ENCODE data around the gene IGLL5. TPM values are rescaled to one million over a fixed set of nuclear protein-coding genes. Genes with fewer than 3 reads are reported as not detected.

The IGLL5 gene
- total and polyA plus RNA-seq, 2 of the 13 experiments (the other 11 are each of a cell fraction or from before 2014, with no cell fraction given), result not detected

DNA sequence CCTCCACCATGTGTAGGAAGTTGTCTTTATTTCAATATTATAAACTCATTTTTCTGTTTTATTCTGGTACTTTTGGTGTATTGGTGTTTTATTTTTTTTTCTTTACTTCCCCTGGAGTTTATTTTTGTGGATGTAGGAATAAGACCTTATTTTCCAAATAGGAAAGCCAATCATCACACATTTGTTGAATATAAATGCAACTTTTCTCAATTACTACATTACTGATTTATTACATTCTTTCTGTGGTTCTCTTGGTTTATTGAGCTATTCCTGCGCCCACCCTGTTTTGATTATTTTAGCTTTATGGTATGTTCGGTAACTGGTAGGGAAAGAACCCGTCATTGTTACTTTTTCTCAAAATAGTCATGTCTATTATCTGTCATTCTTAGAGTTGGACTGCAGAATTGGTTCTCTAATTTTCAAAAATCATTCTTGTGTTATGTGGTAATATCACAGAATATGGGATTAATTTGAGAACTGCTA lies 3.6 kb downstream of the IGLL5 start:
- DNase-seq (ENCODE audit: low spot score) (no peak), FAIRE-seq (no peak), ATAC-seq (no peak)
- WGBS (ENCODE audit: low lambda C conversion rate), result 5% methylated on average over 3 of the region's 3 CpGs
- Histone ChIP-seq H3K27ac (ENCODE audit: extremely low read length, insufficient read depth, low read length) (no peak overlapping the region), H3K4me3 (replicated peaks in 1 of 3; ENCODE audit: insufficient read depth in 1 of 3, low read depth in 2 of 3, low read length in 3 of 3) (no peak overlapping the region), H3K9ac (ENCODE audit: insufficient read depth, low read depth, low read length) (no peak overlapping the region), H4K20me1 (ENCODE audit: insufficient read depth, low read length) (no peaks in the 10 kb centered on the region), H3K36me3 (replicated peaks in 1 of 2; ENCODE audit: control insufficient read depth in 1 of 2, insufficient read depth in 2 of 2, low read length in 2 of 2) (no peaks in the 10 kb centered on the region), H3K9me3 (ENCODE audit: low read length) (no peaks in the 10 kb centered on the region), H3K4me2 (ENCODE audit: low read depth, low read length) (no peak overlapping the region), H3K27me3 (ENCODE audit: control insufficient read depth in 1 of 2, insufficient read depth in 2 of 2, low read length in 2 of 2) (peaks cover 3 to 40% of the 10 kb centered on the region in 2 experiments; a peak in 4 of 5 replicates), H3K79me2 (ENCODE audit: insufficient read depth, low read length) (no peaks in the 10 kb centered on the region), H2AFZ (ENCODE audit: low read length) (no peak overlapping the region), H3K4me1 (ENCODE audit: insufficient read depth, low read length) (no peaks in the 10 kb centered on the region)
- in situ Hi-C loops (cut with HindIII; ENCODE audit: extremely low pct_ligation_motif_present, low pct_unique_long_range_greater_than_20kb) (no loop called here), intact Hi-C loops (cut with micrococcal nuclease; ENCODE audit: unreplicated experiment) (no loop called here)
- ChIA-PET POLR2A (no interaction called here), CTCF (ENCODE audit: low intra/inter-chr PET ratio, low total read pairs) (no interaction called here)
- TF ChIP-seq ZNF564 (CRISPR knock-in tag; IDR thresholded peaks at IDR 0.05), result no peak
- TF ChIP-seq, protein P1, sequence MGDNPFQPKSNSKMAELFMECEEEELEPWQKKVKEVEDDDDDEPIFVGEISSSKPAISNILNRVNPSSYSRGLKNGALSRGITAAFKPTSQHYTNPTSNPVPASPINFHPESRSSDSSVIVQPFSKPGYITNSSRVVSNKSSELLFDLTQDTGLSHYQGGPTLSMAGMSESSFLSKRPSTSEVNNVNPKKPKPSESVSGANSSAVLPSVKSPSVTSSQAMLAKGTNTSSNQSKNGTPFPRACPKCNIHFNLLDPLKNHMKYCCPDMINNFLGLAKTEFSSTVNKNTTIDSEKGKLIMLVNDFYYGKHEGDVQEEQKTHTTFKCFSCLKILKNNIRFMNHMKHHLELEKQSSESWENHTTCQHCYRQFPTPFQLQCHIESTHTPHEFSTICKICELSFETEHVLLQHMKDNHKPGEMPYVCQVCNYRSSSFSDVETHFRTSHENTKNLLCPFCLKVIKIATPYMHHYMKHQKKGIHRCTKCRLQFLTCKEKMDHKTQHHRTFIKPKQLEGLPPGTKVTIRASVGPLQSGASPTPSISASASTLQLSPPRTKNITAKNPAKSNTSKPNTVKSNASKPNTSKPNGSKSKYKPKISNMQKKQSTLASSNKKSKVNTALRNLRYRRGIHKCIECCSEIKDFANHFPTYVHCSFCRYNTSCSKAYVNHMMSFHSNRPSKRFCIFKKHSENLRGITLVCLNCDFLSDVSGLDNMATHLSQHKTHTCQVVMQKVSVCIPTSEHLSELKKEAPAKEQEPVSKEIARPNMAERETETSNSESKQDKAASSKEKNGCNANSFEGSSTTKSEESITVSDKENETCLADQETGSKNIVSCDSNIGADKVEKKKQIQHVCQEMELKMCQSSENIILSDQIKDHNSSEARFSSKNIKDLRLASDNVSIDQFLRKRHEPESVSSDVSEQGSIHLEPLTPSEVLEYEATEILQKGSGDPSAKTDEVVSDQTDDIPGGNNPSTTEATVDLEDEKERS (CRISPR knock-in tag; IDR thresholded peaks at IDR 0.05), result no peak
- TF ChIP-seq, protein P2, sequence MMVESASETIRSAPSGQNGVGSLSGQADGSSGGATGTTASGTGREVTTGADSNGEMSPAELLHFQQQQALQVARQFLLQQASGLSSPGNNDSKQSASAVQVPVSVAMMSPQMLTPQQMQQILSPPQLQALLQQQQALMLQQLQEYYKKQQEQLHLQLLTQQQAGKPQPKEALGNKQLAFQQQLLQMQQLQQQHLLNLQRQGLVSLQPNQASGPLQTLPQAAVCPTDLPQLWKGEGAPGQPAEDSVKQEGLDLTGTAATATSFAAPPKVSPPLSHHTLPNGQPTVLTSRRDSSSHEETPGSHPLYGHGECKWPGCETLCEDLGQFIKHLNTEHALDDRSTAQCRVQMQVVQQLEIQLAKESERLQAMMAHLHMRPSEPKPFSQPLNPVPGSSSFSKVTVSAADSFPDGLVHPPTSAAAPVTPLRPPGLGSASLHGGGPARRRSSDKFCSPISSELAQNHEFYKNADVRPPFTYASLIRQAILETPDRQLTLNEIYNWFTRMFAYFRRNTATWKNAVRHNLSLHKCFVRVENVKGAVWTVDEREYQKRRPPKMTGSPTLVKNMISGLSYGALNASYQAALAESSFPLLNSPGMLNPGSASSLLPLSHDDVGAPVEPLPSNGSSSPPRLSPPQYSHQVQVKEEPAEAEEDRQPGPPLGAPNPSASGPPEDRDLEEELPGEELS (CRISPR knock-in tag; IDR thresholded peaks at IDR 0.05), result no peak
- no peak for TF ChIP-seq ZNF44 (CRISPR knock-in tag; IDR thresholded peaks at IDR 0.05)
- TF ChIP-seq BCL6 (CRISPR knock-in tag; IDR thresholded peaks at IDR 0.05), result no peak
- TF ChIP-seq, protein P3, sequence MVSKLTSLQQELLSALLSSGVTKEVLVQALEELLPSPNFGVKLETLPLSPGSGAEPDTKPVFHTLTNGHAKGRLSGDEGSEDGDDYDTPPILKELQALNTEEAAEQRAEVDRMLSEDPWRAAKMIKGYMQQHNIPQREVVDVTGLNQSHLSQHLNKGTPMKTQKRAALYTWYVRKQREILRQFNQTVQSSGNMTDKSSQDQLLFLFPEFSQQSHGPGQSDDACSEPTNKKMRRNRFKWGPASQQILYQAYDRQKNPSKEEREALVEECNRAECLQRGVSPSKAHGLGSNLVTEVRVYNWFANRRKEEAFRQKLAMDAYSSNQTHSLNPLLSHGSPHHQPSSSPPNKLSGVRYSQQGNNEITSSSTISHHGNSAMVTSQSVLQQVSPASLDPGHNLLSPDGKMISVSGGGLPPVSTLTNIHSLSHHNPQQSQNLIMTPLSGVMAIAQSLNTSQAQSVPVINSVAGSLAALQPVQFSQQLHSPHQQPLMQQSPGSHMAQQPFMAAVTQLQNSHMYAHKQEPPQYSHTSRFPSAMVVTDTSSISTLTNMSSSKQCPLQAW (CRISPR knock-in tag; IDR thresholded peaks at IDR 0.05), result no peak
- no peak for TF ChIP-seq ZNF557 (CRISPR knock-in tag; IDR thresholded peaks at IDR 0.05)
- no peak for TF ChIP-seq ZNF589 (CRISPR knock-in tag; conservative IDR thresholded peaks at IDR 0.05)
- TF ChIP-seq FOXO1 (CRISPR knock-in tag; IDR thresholded peaks at IDR 0.05), result no peak
- TF ChIP-seq ZNF776 (CRISPR knock-in tag; IDR thresholded peaks at IDR 0.05), result no peak
- TF ChIP-seq ZNF282 (IDR thresholded peaks at IDR 0.05; ENCODE audit: partially characterized antibody), result no peak
- TF ChIP-seq KLF15 (CRISPR knock-in tag; IDR thresholded peaks at IDR 0.05; ENCODE audit: borderline replicate concordance), result no peak
- TF ChIP-seq ZNF292 (CRISPR knock-in tag; IDR thresholded peaks at IDR 0.05; ENCODE audit: borderline replicate concordance, low read depth), result no peak
- TF ChIP-seq ZNF547 (CRISPR knock-in tag; IDR thresholded peaks at IDR 0.05), result no peak
- no peak for TF ChIP-seq POLR2AphosphoS5 (IDR thresholded peaks at IDR 0.05; ENCODE audit: low read depth, low read length)
- no peak for TF ChIP-seq NR3C1 (CRISPR knock-in tag; IDR thresholded peaks at IDR 0.05)
- no TSS peak for BruUV-seq (replicated peaks)
